Epidermal melanocyte (primary cell): ENCODE data around the gene DHX15.

Source experiments
- DNase-seq: peaks from one replicate; pipeline ENCODE4 v3.0.0; 2011; ENCODE audit warnings: low spot score; ENCODE audit not compliant: insufficient read length

Gene DHX15

GRCh38 chr4:24584211-24584850 is at the start of gene DHX15:
Gene DHX15, minus strand, starts transcription at chr4:24584554. Its CDS starts 161 bp downstream, at chr4:24584393.
- peak; percentile 85 for DNase-seq

- no peak for DNase-seq
Observed at GRCh38 chr4:24632011-24632410, 47.7 kb upstream of the DHX15 start.

GRCh38 chr4:24630937-24631336 is 46.6 kb upstream of the DHX15 start:
- no peak for DNase-seq

GRCh38 chr4:24625091-24625490 is 40.7 kb upstream of the DHX15 start:
- DNase-seq, result no peak

GRCh38 chr4:24624381-24624780 is 40.0 kb upstream of the DHX15 start:
- no peak for DNase-seq

GRCh38 chr4:24622146-24622834 is 37.9 kb upstream of the DHX15 start:
- no peak for DNase-seq

- DNase-seq, result no peak
Observed at GRCh38 chr4:24615977-24616376, 31.6 kb upstream of the DHX15 start.

GRCh38 chr4:24614881-24615280 is 30.5 kb upstream of the DHX15 start:
- no peak for DNase-seq

GRCh38 chr4:24613502-24613901 is 29.1 kb upstream of the DHX15 start:
- DNase-seq, result no peak

GRCh38 chr4:24611575-24611974 is 27.2 kb upstream of the DHX15 start:
- DNase-seq, result no peak

- no peak for DNase-seq
Observed at GRCh38 chr4:24607334-24607733, 23.0 kb upstream of the DHX15 start.

- DNase-seq, result no peak
Observed at GRCh38 chr4:24605216-24605615, 20.9 kb upstream of the DHX15 start.

- DNase-seq, result no peak
Observed at GRCh38 chr4:24604558-24605214, 20.3 kb upstream of the DHX15 start.

GRCh38 chr4:24603343-24603742 is 19.0 kb upstream of the DHX15 start:
- DNase-seq, result no peak

GRCh38 chr4:24601121-24601520 is 16.8 kb upstream of the DHX15 start:
- DNase-seq, result no peak

- DNase-seq, result no peak
Observed at GRCh38 chr4:24599275-24599674, 14.9 kb upstream of the DHX15 start.

- DNase-seq, result no peak
Observed at GRCh38 chr4:24598025-24598424, 13.7 kb upstream of the DHX15 start.

- no peak for DNase-seq
Observed at GRCh38 chr4:24595659-24596058, 11.3 kb upstream of the DHX15 start.

GRCh38 chr4:24594887-24595286 is 10.5 kb upstream of the DHX15 start:
- no peak for DNase-seq

GRCh38 chr4:24589448-24589847 is 5.1 kb upstream of the DHX15 start:
- no peak for DNase-seq

GRCh38 chr4:24588216-24588954 is 4.0 kb upstream of the DHX15 start:
- DNase-seq, result no peak
